K562 (cell line): Measurements from ENCODE around the gene CLIP2. TPM values are rescaled to one million over a fixed set of nuclear protein-coding genes. Genes with fewer than 3 reads are reported as not detected.
A peak's percentile ranks its signal among the peaks of the same experiment; 100 is the strongest.

ENCODE experiments used
- CBFA2T2 ChIP-seq: fragments of 450-650 bp; conservative IDR thresholded peaks from 2 replicates; pipeline ENCODE4 v1.6.1; 2017; ENCODE audit warnings: mild to moderate bottlenecking
- COPS2 ChIP-seq: fragments of 450-650 bp; conservative IDR thresholded peaks from 2 replicates; pipeline ENCODE4 v1.6.1; 2016; ENCODE audit warnings: mild to moderate bottlenecking, moderate library complexity
- CTCF ChIP-seq, 3 experiments: IDR thresholded peaks in 2 of 3; conservative IDR thresholded peaks in 1 of 3; 2 replicates each; pipeline ENCODE4 v1.5.1; 2011 to 2012; ENCODE audit warnings: low read length in 3 of 3, mild to moderate bottlenecking in 3 of 3, control low read depth in 2 of 3, improper control_type of control experiment in 1 of 3, inconsistent platforms in 1 of 3, low read depth in 1 of 3, mixed read lengths in 1 of 3, moderate library complexity in 1 of 3; ENCODE audit not compliant: insufficient read depth in 2 of 3
- DLX4 ChIP-seq: fragments of 250-450 bp; sonication (Bioruptor Pico); IDR thresholded peaks from 2 replicates; pipeline ENCODE4 v1.6.1; 2021; ENCODE audit warnings: mild to moderate bottlenecking
- E2F6 ChIP-seq, 2 experiments: IDR thresholded peaks; 2 replicates each; pipeline ENCODE4 v1.6.1; 2011; ENCODE audit warnings: borderline replicate concordance in 1 of 2, control low read depth in 1 of 2, low read depth in 1 of 2, low read length in 1 of 2, mild to moderate bottlenecking in 1 of 2, mixed read lengths in 1 of 2, moderate library complexity in 1 of 2; ENCODE audit not compliant: insufficient read depth in 1 of 2, insufficient read length in 1 of 2, poor library complexity in 1 of 2, severe bottlenecking in 1 of 2; ENCODE audit errors: extremely low read depth in 1 of 2
- HEY1 ChIP-seq: fragments of 250-450 bp; sonication (Bioruptor Pico); IDR thresholded peaks from 2 replicates; pipeline ENCODE4 v1.5.0; 2020; ENCODE audit warnings: mild to moderate bottlenecking, moderate library complexity, borderline replicate concordance
- NONO ChIP-seq, 2 experiments: fragments of 200-400 bp in 1 of 2; fragments of 450-650 bp in 1 of 2; formaldehyde crosslinking in 1 of 2; IDR thresholded peaks; 2 replicates each; pipeline ENCODE4 v1.6.1; 2017; ENCODE audit warnings: low read depth in 2 of 2, mild to moderate bottlenecking in 2 of 2, moderate library complexity in 2 of 2, low read length in 1 of 2
- THAP12 ChIP-seq: fragments of 250-450 bp; sonication (Bioruptor Pico); IDR thresholded peaks from 2 replicates; pipeline ENCODE4 v1.9.0; 2021; ENCODE audit warnings: mild to moderate bottlenecking, inconsistent platforms
- ZNF445 ChIP-seq: fragments of 250-450 bp; sonication (Bioruptor Pico); IDR thresholded peaks from 2 replicates; pipeline ENCODE4 v1.4.0; 2020; ENCODE audit warnings: low read depth, mild to moderate bottlenecking, moderate library complexity
- ZNF740 ChIP-seq, 3 experiments: fragments of 200-800 bp in 1 of 3; sonication (Bioruptor generic) in 1 of 3; sonication (generic) in 1 of 3; formaldehyde crosslinking in 1 of 3; IDR thresholded peaks; 2 replicates each; pipeline versions ENCODE4 v1.6.1 to v1.8.0; 2016 to 2022; ENCODE audit warnings: mild to moderate bottlenecking in 2 of 3, missing compliant biosample characterization in 2 of 3, missing genetic modification characterization in 2 of 3, missing genetic modification reagents in 1 of 3
- ZNF785 ChIP-seq: fragments of 250-450 bp; sonication (Bioruptor Pico); IDR thresholded peaks from 2 replicates; pipeline ENCODE4 v1.4.0; 2020; ENCODE audit warnings: mild to moderate bottlenecking
- ZNF79 ChIP-seq: fragments of 250-450 bp; sonication (Bioruptor Pico); IDR thresholded peaks from 2 replicates; pipeline ENCODE4 v1.4.0; 2020; ENCODE audit warnings: low read depth, mild to moderate bottlenecking, moderate library complexity
- polyA plus RNA-seq, 8 experiments: library from polyadenylated mRNA; depleted of rRNA in 4 of 8; stranded (reverse) in 5 of 8; unstranded in 3 of 8; fragments of >200 nt; fragmentation: Nextera tagmentation in 2 of 8; fragmentation: Illumina TruSeq in 1 of 8; extraction: Ambion mirVana in 2 of 8; extraction: Trizol in 1 of 8; gene quantifications; 2 replicates each; pipeline versions ENCODE4 v1.2.1 to v1.2.3, GENCODE V29; 2011 to 2014; ENCODE audit warnings: inconsistent platforms in 1 of 8, missing spikeins in 1 of 8
- total RNA-seq, 7 experiments: library from RNA; depleted of rRNA in 6 of 7; stranded (reverse); fragments of >200 nt in 6 of 7; fragmentation: Illumina TruSeq in 2 of 7; extraction: Trizol in 2 of 7; gene quantifications; 2 replicates each; pipeline versions ENCODE4 v1.2.1 to v1.2.3, GENCODE V29; 2011 to 2021; ENCODE audit warnings: low replicate concordance in 1 of 7

Gene CLIP2
- total and polyA plus RNA-seq, 9 of the 15 experiments (the other 6 are each of a cell fraction or from before 2014, with no cell fraction given): 0.07 to 5.4 (median 2.1) TPM

GRCh38 chr7:74292757-74293576 lies 3.8 kb downstream of the CLIP2 start (continued):
- no peak for TF ChIP-seq COPS2
- peak; percentile 46; the same call in 1 of the 2 replicates for TF ChIP-seq CBFA2T2
- no peak for TF ChIP-seq E2F6 (IDR thresholded peaks at IDR 0.05; ENCODE audit: borderline replicate concordance in 1 of 2, extremely low read depth in 1 of 2, insufficient read depth in 1 of 2, insufficient read length in 1 of 2, low read depth in 1 of 2, low read length in 1 of 2, poor library complexity in 1 of 2, severe bottlenecking in 1 of 2)
- TF ChIP-seq ZNF445 (CRISPR knock-in tag): no peak
- TF ChIP-seq DLX4 (CRISPR knock-in tag): no peak
- no peak for TF ChIP-seq ZNF785 (CRISPR knock-in tag)
- no peak for TF ChIP-seq NONO (IDR thresholded peaks at IDR 0.05; ENCODE audit: low read depth in 2 of 2, low read length in 1 of 2)
- TF ChIP-seq HEY1 (CRISPR knock-in tag): no peak
- no peak for TF ChIP-seq THAP12 (CRISPR knock-in tag)
- no peak for TF ChIP-seq ZNF79 (CRISPR knock-in tag)
- 0 out of 6 replicates have a peak, but pooled peaks of 1 of the 3 experiments have one; percentile 9 for TF ChIP-seq CTCF (IDR thresholded peaks at IDR 0.05 in 2 of 3, conservative IDR thresholded peaks at IDR 0.05 in 1 of 3; ENCODE audit: insufficient read depth in 2 of 3, low read depth in 1 of 3, low read length in 3 of 3)
- TF ChIP-seq ZNF740 (CRISPR knock-in tag; IDR thresholded peaks at IDR 0.05): peak; percentile 56
- 0 out of 4 replicates have a peak, but pooled peaks of 1 of the 2 experiments have one; percentile 54 for TF ChIP-seq ZNF740 (tag; IDR thresholded peaks at IDR 0.05)
